ENCODE measurements around the gene DOCK2. TPM values are rescaled to one million over a fixed set of nuclear protein-coding genes. Genes with fewer than 3 reads are reported as not detected.
A peak's percentile ranks its signal among the peaks of the same experiment; 100 is the strongest.

The DOCK2 gene
- total RNA-seq, 1 experiment from 2014 or later = 0.42 TPM

DNA sequence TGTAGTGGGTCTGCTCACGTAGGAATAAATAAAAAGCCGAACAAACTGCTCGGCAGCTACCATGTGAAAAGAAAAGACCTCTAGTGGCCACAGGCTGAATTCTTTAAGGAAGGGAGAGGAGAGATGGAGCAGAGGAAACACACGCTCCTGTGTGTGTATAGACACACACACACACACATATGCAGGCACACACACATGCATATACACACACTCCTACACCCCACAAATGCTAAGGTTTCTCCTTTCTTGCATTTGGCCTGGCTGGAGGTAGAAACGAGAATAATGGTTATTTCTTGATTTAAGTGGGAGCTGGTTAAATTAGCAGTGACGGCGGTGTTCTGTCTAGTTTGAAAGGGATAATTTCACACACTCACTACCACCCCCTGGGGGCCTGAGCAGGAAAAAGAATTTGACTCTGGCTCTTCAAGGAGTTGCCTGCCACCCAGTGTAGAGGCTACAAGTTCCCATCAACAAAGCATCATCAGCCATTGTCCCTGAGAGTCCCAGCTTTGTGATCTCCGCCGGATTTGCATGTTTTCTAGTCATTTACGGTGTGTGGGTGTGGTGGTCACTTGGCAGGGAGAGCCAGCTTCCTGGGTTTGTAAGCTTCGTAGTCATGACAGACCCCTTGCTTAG lies 343.5 kb downstream of the DOCK2 start, which contains the start of gene INSYN2B:
Gene INSYN2B, minus strand, starts transcription at position 78 of the 636 bp plus-strand sequence. CDS start 96,597 bp downstream, outside the sequence.
- DNase-seq (ENCODE audit: unreplicated experiment) = peak; percentile 93
- Mint-ChIP-seq H3K4me1 (ENCODE audit: insufficient read depth, unreplicated experiment) (peaks cover 24% of the 10 kb centered on the region), H3K4me3 (ENCODE audit: unreplicated experiment) (peak within 1 kb of the TSS; percentile 69), H3K9me3 (ENCODE audit: unreplicated experiment) (no peaks in the 10 kb centered on the region), H3K27me3 (ENCODE audit: insufficient read depth, unreplicated experiment) (no peaks in the 10 kb centered on the region), H3K36me3 (ENCODE audit: insufficient read depth, unreplicated experiment) (no peaks in the 10 kb centered on the region), H3K27ac (ENCODE audit: low read depth, unreplicated experiment) (no peak within 1 kb of the TSS)
- ChIA-PET CTCF (interaction anchor here (0.6 to 3.0 kb wide), 101 partner anchors 9 to 1306 kb away, joined by 3 to 39 read pairs (median 4); partner anchors contain the start of gene SPDL1), POLR2A (interaction anchor here (0.6 to 3.2 kb wide), 6 partner anchors 230 to 400 kb away, joined by 3 to 18 read pairs (median 4); partner anchors contain the start of gene SPDL1)
- TF ChIP-seq, protein P1, sequence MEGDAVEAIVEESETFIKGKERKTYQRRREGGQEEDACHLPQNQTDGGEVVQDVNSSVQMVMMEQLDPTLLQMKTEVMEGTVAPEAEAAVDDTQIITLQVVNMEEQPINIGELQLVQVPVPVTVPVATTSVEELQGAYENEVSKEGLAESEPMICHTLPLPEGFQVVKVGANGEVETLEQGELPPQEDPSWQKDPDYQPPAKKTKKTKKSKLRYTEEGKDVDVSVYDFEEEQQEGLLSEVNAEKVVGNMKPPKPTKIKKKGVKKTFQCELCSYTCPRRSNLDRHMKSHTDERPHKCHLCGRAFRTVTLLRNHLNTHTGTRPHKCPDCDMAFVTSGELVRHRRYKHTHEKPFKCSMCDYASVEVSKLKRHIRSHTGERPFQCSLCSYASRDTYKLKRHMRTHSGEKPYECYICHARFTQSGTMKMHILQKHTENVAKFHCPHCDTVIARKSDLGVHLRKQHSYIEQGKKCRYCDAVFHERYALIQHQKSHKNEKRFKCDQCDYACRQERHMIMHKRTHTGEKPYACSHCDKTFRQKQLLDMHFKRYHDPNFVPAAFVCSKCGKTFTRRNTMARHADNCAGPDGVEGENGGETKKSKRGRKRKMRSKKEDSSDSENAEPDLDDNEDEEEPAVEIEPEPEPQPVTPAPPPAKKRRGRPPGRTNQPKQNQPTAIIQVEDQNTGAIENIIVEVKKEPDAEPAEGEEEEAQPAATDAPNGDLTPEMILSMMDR (IDR thresholded peaks at IDR 0.05; ENCODE audit: unreplicated experiment) = peak; percentile 78
- intact Hi-C loops (cut with micrococcal nuclease) = loop anchor here (1.0 to 10.0 kb wide), 7 partner anchors 69 to 1306 kb away; no protein-coding TSS in a partner anchor
- no TSS peak for BruUV-seq (replicated peaks)

DNA sequence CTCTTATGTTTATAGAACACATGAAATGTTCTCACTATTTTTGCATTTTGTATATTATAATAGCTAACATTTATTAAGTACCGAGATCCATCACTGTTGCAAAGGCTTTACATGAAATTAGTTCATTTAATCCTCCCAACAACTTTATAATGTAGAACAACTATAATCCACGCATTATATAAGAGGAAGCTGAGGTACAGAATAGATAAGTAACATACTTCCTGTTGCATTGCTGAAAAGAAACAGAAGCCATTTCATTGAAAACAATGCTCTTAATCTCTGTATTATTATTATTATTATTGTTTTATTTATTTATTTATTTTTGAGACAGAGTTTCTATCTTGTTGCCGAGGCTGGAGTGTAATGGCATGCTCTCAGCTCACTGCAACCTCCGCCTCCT lies 351.1 kb downstream of the DOCK2 start:
- Mint-ChIP-seq H3K9me3 (ENCODE audit: unreplicated experiment) (no peaks in the 10 kb centered on the region), H3K27me3 (ENCODE audit: insufficient read depth, unreplicated experiment) (no peaks in the 10 kb centered on the region), H3K4me3 (ENCODE audit: unreplicated experiment) (no peak overlapping the region), H3K36me3 (ENCODE audit: insufficient read depth, unreplicated experiment) (no peaks in the 10 kb centered on the region), H3K4me1 (ENCODE audit: insufficient read depth, unreplicated experiment) (no peaks in the 10 kb centered on the region), H3K27ac (ENCODE audit: low read depth, unreplicated experiment) (no peak overlapping the region)
- TF ChIP-seq, protein P1 (IDR thresholded peaks at IDR 0.05; ENCODE audit: unreplicated experiment) = no peak
- POLR2A ChIA-PET = no interaction called here
- no peak for DNase-seq (ENCODE audit: unreplicated experiment)
- intact Hi-C loops (cut with micrococcal nuclease) = loop anchor here (10.0 kb wide), 3 partner anchors 133 to 1313 kb away; no protein-coding TSS in a partner anchor
- no TSS peak for BruUV-seq (replicated peaks)
- CTCF ChIA-PET = interaction anchor here (0.6 to 4.3 kb wide), 5 partner anchors 8 to 197 kb away, joined by 3 to 32 read pairs (median 3); partner anchors contain the start of gene INSYN2B

DNA sequence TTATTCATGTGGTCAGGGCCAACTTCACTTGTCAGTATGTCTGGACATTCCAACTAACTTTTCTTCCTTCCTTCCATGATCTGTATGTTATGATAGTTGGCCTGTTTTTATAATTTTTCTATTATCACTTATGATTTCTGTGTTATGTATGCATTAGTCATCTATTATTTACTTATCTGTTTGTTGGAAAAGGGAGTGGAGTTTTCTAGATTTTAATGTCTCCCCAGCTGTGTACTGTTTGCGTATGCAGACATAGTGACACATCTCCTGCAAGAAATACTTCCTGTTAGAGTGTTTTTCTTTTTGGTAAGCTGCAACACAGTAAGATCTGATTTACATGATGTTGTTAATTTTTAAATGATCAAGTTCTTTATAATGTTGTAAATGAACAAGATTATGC lies 351.9 kb downstream of the DOCK2 start:
- intact Hi-C loops (cut with micrococcal nuclease) = loop anchor here (10.0 kb wide), 3 partner anchors 134 to 1314 kb away; no protein-coding TSS in a partner anchor
- no TSS peak for BruUV-seq (replicated peaks)
- POLR2A ChIA-PET = no interaction called here

GRCh38 chr5:169989365-169989764 lies 352.3 kb downstream of the DOCK2 start:
- H3K27me3 Mint-ChIP-seq (ENCODE audit: insufficient read depth, unreplicated experiment) = no peaks in the 10 kb centered on the region

More for the DNA sequence above, 351.9 kb downstream of the DOCK2 start:
- no peak overlapping the region for H3K27ac Mint-ChIP-seq (ENCODE audit: low read depth, unreplicated experiment)
- no peaks in the 10 kb centered on the region for H3K9me3 Mint-ChIP-seq (ENCODE audit: unreplicated experiment)
- no peak for DNase-seq (ENCODE audit: unreplicated experiment)
- no peak overlapping the region for H3K4me3 Mint-ChIP-seq (ENCODE audit: unreplicated experiment)
- CTCF ChIA-PET = interaction anchor here (0.6 to 4.3 kb wide), 2 partner anchors 9 to 197 kb away, joined by 3 to 32 read pairs; partner anchors contain the start of gene INSYN2B
- H3K36me3 Mint-ChIP-seq (ENCODE audit: insufficient read depth, unreplicated experiment) = no peaks in the 10 kb centered on the region
- H3K4me1 Mint-ChIP-seq (ENCODE audit: insufficient read depth, unreplicated experiment) = no peaks in the 10 kb centered on the region
- no peaks in the 10 kb centered on the region for H3K27me3 Mint-ChIP-seq (ENCODE audit: insufficient read depth, unreplicated experiment)
- TF ChIP-seq, protein P1 (IDR thresholded peaks at IDR 0.05; ENCODE audit: unreplicated experiment) = no peak

More at GRCh38 chr5:169989365-169989764, 352.3 kb downstream of the DOCK2 start:
- BruUV-seq (replicated peaks) = no TSS peak
- ChIA-PET CTCF (interaction anchor here (4.3 kb wide), 1 partner anchor 9 kb away, joined by 32 read pairs; the partner anchor contains the start of gene INSYN2B), POLR2A (no interaction called here)
- no peaks in the 10 kb centered on the region for H3K36me3 Mint-ChIP-seq (ENCODE audit: insufficient read depth, unreplicated experiment)
- DNase-seq (ENCODE audit: unreplicated experiment) = no peak
- H3K27ac Mint-ChIP-seq (ENCODE audit: low read depth, unreplicated experiment) = no peak overlapping the region
- no peaks in the 10 kb centered on the region for H3K9me3 Mint-ChIP-seq (ENCODE audit: unreplicated experiment)
- H3K4me1 Mint-ChIP-seq (ENCODE audit: insufficient read depth, unreplicated experiment) = no peaks in the 10 kb centered on the region
- TF ChIP-seq, protein P1 (IDR thresholded peaks at IDR 0.05; ENCODE audit: unreplicated experiment) = no peak
- intact Hi-C loops (cut with micrococcal nuclease) = loop anchor here (10.0 kb wide), 3 partner anchors 135 to 1315 kb away; no protein-coding TSS in a partner anchor
- no peak overlapping the region for H3K4me3 Mint-ChIP-seq (ENCODE audit: unreplicated experiment)
